Measurements from ENCODE around the gene TSPAN15. TPM values are rescaled to one million over a fixed set of nuclear protein-coding genes. Genes with fewer than 3 reads are reported as not detected.

Gene TSPAN15
- total RNA-seq, result 136 and 191 TPM in 2 replicates

GRCh38 chr10:69451209-69451783 lies at the start of gene TSPAN15:
TSPAN15 (plus strand) TSS chr10:69451465; CDS start chr10:69451595, 130 bp downstream.

GRCh38 chr10:69416695-69417094 lies 34.6 kb upstream of the TSPAN15 start, which contains the start of gene TACR2:
TACR2 (minus strand) TSS chr10:69416918; CDS start chr10:69416323, 595 bp downstream.

Other genes with a start within 250 kb of the TSPAN15 start
- gene HKDC1, start 231.1 kb upstream of the TSPAN15 start, total RNA-seq, result not detected in 2 replicates
- gene HK1, start 173.0 kb upstream of the TSPAN15 start, total RNA-seq, result 86.6 and 90.9 TPM in 2 replicates
- 0.10 and 0.65 TPM in 2 replicates for gene TACR2, start 34.5 kb upstream of the TSPAN15 start, total RNA-seq
- gene NEUROG3, start 122.0 kb downstream of the TSPAN15 start, total RNA-seq, result not detected in 2 replicates
- 0.33 and 0.48 TPM in 2 replicates for gene FAM241B, start 178.8 kb downstream of the TSPAN15 start, total RNA-seq